HL-60 (cell line): Measurements from ENCODE around the gene P2RX5.

Experiments used
- CTCF ChIP-seq: IDR thresholded peaks from one replicate; pipeline ENCODE4 v1.5.1; 2011; ENCODE audit warnings: low read length, control low read depth, inconsistent platforms; ENCODE audit not compliant: insufficient read depth
- GABPA ChIP-seq: IDR thresholded peaks from 2 replicates; pipeline ENCODE4 v1.6.1; 2012; ENCODE audit warnings: low read depth
- POLR2AphosphoS5 ChIP-seq: IDR thresholded peaks from 2 replicates; pipeline ENCODE4 v1.6.1; 2012; ENCODE audit warnings: low read depth
- REST ChIP-seq: IDR thresholded peaks from 2 replicates; pipeline ENCODE4 v1.6.1; 2012; ENCODE audit warnings: low read depth; ENCODE audit not compliant: insufficient replicate concordance

GRCh38 chr17:3643889-3644349 lies 52.0 kb downstream of the P2RX5 start:
- TF ChIP-seq REST (no peak), CTCF (no peak), POLR2AphosphoS5 (no peak), GABPA (no peak)
